Activated T-helper 1 cell treated with anti-CD3 and anti-CD28 coated beads, Interleukin-2, amount 50 U/mL, for 16 hours (primary cell): ENCODE results near the gene LGI4.

Source experiments
- DNase-seq, 2 donors: peaks; one replicate each; pipeline ENCODE4 v3.0.0-alpha.2; 2020; ENCODE audit warnings: low read depth in 1 of 2, low spot score in 1 of 2

Gene LGI4

GRCh38 chr19:35088131-35088913, 46.5 kb downstream of the LGI4 start:
- DNase-seq, result no peak

- no peak for DNase-seq
Measured at GRCh38 chr19:35087393-35087792, 47.5 kb downstream of the LGI4 start.

- DNase-seq, result no peak
Measured at GRCh38 chr19:35086455-35086854, 48.4 kb downstream of the LGI4 start.

- no peak for DNase-seq
Measured at GRCh38 chr19:35085947-35086346, 48.9 kb downstream of the LGI4 start.

- DNase-seq, result no peak
Measured at GRCh38 chr19:35084509-35084762, 50.4 kb downstream of the LGI4 start.

- no peak for DNase-seq
Measured at GRCh38 chr19:35083691-35084508, 51.0 kb downstream of the LGI4 start.

GRCh38 chr19:35081201-35081600, 53.7 kb downstream of the LGI4 start:
- DNase-seq, result no peak

- no peak for DNase-seq
Measured at GRCh38 chr19:35080613-35081170, 54.2 kb downstream of the LGI4 start.

GRCh38 chr19:35079826-35080225, 55.0 kb downstream of the LGI4 start:
- DNase-seq, result no peak

- no peak for DNase-seq
Measured at GRCh38 chr19:35077411-35078223, 57.2 kb downstream of the LGI4 start.

- no peak for DNase-seq
Measured at GRCh38 chr19:35076657-35077056, 58.2 kb downstream of the LGI4 start.

GRCh38 chr19:35076026-35076370, 58.9 kb downstream of the LGI4 start:
- DNase-seq, result no peak

- DNase-seq, result no peak
Measured at GRCh38 chr19:35075202-35076025, 59.4 kb downstream of the LGI4 start.
